Upper lobe of left lung (tissue), 6 donors: ENCODE data around the gene SP9. TPM values are rescaled to one million over a fixed set of nuclear protein-coding genes. Genes with fewer than 3 reads are reported as not detected.

ENCODE experiments used
- ATAC-seq, 2 donors: fragments of 200-7000 bp; cut with Tn5 transposase; one replicate each; pipeline ENCODE4 v1.9.1; 2022; ENCODE audit warnings: mild to moderate bottlenecking in 2 of 2, moderate library complexity in 2 of 2; ENCODE audit not compliant: low FRiP score in 2 of 2
- DNase-seq, 2 donors: peaks; one replicate each; pipeline ENCODE4 v3.0.0-alpha.2; 2019 to 2020
- H3K27ac ChIP-seq, 4 donors: fragments of 200-600 bp; sonication (generic); one replicate each; pipeline ENCODE4 v1.5.1; 2016 to 2019
- H3K27me3 ChIP-seq, 4 donors: fragments of 200-600 bp; sonication (generic); one replicate each; pipeline ENCODE4 v1.5.1; 2017 to 2019
- H3K36me3 ChIP-seq, 4 donors: fragments of 200-600 bp; sonication (generic); one replicate each; pipeline ENCODE4 v1.5.1; 2016 to 2019
- H3K4me1 ChIP-seq, 4 donors: fragments of 200-600 bp; sonication (generic); one replicate each; pipeline ENCODE4 v1.5.1; 2018 to 2019
- H3K4me3 ChIP-seq, 4 donors: fragments of 200-600 bp; sonication (generic); one replicate each; pipeline ENCODE4 v1.5.1; 2017 to 2019; ENCODE audit warnings: mild to moderate bottlenecking in 2 of 4, moderate library complexity in 1 of 4
- H3K9me3 ChIP-seq, 4 donors: fragments of 200-600 bp; sonication (generic); one replicate each; pipeline ENCODE4 v1.5.1; 2018 to 2019
- EP300 ChIP-seq, 4 donors: sonication (generic); formaldehyde crosslinking; IDR thresholded peaks; one replicate each; pipeline ENCODE4 v1.5.1; 2017; ENCODE audit warnings: antibody characterized with exemption in 4 of 4, control low read depth in 2 of 4
- POLR2A ChIP-seq, 4 donors: fragments of 450-650 bp; IDR thresholded peaks; one replicate each; pipeline ENCODE4 v1.5.1; 2016 to 2017; ENCODE audit warnings: antibody characterized with exemption in 4 of 4, mild to moderate bottlenecking in 2 of 4
- POLR2AphosphoS5 ChIP-seq, 2 donors: sonication (generic); formaldehyde crosslinking; IDR thresholded peaks; one replicate each; pipeline ENCODE4 v1.5.1; 2017; ENCODE audit warnings: antibody characterized with exemption in 2 of 2
- WGBS, 2 donors: methylation state at CpG; one replicate each; pipeline ENCODE4 v1.1.5; 2017 to 2018; 5-methylcytosine and 5-hydroxymethylcytosine counted together
- total RNA-seq, 6 donors: library from RNA; depleted of rRNA in 4 of 6; stranded (reverse); fragments of >200 nt in 4 of 6; gene quantifications; one replicate each; pipeline versions ENCODE4 v1.1.0 to v1.2.1, GENCODE V29; 2016 to 2021
- TF ChIP-seq, protein P1 (sequence below), 6 experiments: fragments of 450-650 bp in 4 of 6; fragments of 200-600 bp in 2 of 6; sonication (generic) in 2 of 6; IDR thresholded peaks; one replicate each; pipeline ENCODE4 v1.5.1; 2016 to 2019; ENCODE audit warnings: antibody characterized with exemption in 6 of 6
- donor health status: DM: no; HTN: no; CAD: no; lungs with moderate emphysema.
- donor health status: DM: no; HTN: yes; CAD: no; lungs with severe emphysema.

Gene SP9
- total RNA-seq, 6 donors from 2014 or later, result not detected

DNA sequence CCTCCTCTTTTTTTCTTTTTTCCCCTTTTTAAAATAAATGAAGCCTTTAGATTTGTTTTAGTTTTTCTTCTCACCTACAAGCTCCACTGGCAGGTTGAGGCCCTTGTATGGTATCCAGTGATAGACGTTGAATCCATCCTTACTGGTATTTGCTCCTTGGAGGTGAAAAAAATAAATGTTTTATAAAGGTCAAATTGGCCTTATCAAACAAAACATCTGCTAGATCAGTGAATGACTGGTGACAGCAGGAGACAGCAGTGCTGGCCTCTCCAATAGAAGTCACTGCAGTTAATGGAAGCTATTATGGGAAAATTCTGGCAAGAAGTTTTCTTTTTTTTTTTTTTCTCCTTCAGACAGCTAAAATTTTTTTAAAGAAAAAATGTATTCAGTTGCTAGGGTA lies 12.6 kb upstream of the SP9 start:
- ATAC-seq (no peak), DNase-seq (no peak)
- Histone ChIP-seq H3K9me3 (no peaks in the 10 kb centered on the region), H3K4me3 (no peak overlapping the region), H3K27ac (no peak overlapping the region), H3K4me1 (peaks cover 13 to 15% (median 14%) of the 10 kb centered on the region in 4 donors), H3K27me3 (peaks cover 0 to 18% (median 11%) of the 10 kb centered on the region in 4 donors), H3K36me3 (no peaks in the 10 kb centered on the region)
- 64 to 75% methylated on average over 1 of the region's 1 CpG for WGBS, 2 donors
- TF ChIP-seq, protein P1, sequence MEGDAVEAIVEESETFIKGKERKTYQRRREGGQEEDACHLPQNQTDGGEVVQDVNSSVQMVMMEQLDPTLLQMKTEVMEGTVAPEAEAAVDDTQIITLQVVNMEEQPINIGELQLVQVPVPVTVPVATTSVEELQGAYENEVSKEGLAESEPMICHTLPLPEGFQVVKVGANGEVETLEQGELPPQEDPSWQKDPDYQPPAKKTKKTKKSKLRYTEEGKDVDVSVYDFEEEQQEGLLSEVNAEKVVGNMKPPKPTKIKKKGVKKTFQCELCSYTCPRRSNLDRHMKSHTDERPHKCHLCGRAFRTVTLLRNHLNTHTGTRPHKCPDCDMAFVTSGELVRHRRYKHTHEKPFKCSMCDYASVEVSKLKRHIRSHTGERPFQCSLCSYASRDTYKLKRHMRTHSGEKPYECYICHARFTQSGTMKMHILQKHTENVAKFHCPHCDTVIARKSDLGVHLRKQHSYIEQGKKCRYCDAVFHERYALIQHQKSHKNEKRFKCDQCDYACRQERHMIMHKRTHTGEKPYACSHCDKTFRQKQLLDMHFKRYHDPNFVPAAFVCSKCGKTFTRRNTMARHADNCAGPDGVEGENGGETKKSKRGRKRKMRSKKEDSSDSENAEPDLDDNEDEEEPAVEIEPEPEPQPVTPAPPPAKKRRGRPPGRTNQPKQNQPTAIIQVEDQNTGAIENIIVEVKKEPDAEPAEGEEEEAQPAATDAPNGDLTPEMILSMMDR (IDR thresholded peaks at IDR 0.05), result no peak
- no peak for TF ChIP-seq POLR2A (IDR thresholded peaks at IDR 0.05)
- TF ChIP-seq POLR2AphosphoS5 (IDR thresholded peaks at IDR 0.05), result no peak
- no peak for TF ChIP-seq EP300 (IDR thresholded peaks at IDR 0.05)

DNA sequence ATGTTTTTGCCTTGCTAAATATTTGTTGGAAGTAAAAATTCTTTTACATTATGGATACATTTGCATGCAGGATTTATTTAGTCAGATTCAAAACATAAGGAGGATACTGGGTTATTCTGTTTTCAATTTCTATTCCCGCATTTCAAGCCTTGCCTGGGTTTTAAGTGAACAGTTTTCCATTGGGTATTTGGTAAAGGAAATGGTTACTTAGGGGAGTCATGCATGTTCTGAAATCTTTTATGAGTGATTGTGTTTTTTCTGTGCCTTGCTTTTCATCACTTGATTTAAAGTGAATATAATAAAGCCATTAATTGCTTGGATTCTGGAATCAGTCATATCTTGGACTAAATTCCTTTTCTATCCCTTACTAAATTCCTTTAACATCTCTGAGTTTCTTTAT lies 12.0 kb upstream of the SP9 start:
- 80 to 97% methylated on average over 1 of the region's 1 CpG for WGBS, 2 donors

DNA sequence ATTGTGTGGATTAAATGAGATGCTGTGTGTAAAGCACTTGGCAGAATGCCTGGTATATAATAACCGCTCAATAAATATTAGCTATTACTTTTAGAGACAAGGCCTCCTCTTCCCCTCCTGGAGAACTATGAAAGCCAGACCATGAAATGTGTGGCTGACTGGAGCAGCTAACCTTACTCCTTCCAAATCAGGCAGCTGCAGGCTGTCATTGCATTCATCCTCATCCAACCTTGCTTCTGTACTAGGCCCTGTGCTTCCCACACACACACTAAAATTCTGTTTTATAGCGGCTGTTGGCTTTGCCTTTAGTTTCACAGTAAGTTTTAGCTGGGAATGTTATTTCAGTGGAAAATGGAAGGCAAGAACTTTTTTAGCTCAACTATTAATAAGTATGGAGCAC lies 10.2 kb upstream of the SP9 start:
- TF ChIP-seq, protein P1 (IDR thresholded peaks at IDR 0.05), result no peak
- TF ChIP-seq POLR2AphosphoS5 (IDR thresholded peaks at IDR 0.05), result no peak
- no peak for TF ChIP-seq EP300 (IDR thresholded peaks at IDR 0.05)
- no peak for TF ChIP-seq POLR2A (IDR thresholded peaks at IDR 0.05)
- Histone ChIP-seq H3K9me3 (no peaks in the 10 kb centered on the region), H3K27ac (no peak overlapping the region), H3K4me1 (peaks cover 17 to 33% (median 28%) of the 10 kb centered on the region in 4 donors), H3K36me3 (no peaks in the 10 kb centered on the region), H3K4me3 (no peak overlapping the region), H3K27me3 (peaks cover 0 to 42% (median 31%) of the 10 kb centered on the region in 4 donors)
- DNase-seq, result no peak
- no peak for ATAC-seq
- 67 to 71% methylated on average over 2 of the region's 2 CpGs for WGBS, 2 donors

More for the DNA sequence above, 12.0 kb upstream of the SP9 start:
- no peak for ATAC-seq
- Histone ChIP-seq H3K27ac (no peak overlapping the region), H3K4me3 (no peak overlapping the region), H3K36me3 (no peaks in the 10 kb centered on the region), H3K27me3 (peaks cover 0 to 24% (median 17%) of the 10 kb centered on the region in 4 donors), H3K4me1 (peaks cover 15 to 21% (median 17%) of the 10 kb centered on the region in 4 donors), H3K9me3 (no peaks in the 10 kb centered on the region)
- TF ChIP-seq POLR2A (IDR thresholded peaks at IDR 0.05), result no peak
- TF ChIP-seq, protein P1 (IDR thresholded peaks at IDR 0.05), result no peak
- no peak for TF ChIP-seq EP300 (IDR thresholded peaks at IDR 0.05)
- TF ChIP-seq POLR2AphosphoS5 (IDR thresholded peaks at IDR 0.05), result no peak
- no peak for DNase-seq

DNA sequence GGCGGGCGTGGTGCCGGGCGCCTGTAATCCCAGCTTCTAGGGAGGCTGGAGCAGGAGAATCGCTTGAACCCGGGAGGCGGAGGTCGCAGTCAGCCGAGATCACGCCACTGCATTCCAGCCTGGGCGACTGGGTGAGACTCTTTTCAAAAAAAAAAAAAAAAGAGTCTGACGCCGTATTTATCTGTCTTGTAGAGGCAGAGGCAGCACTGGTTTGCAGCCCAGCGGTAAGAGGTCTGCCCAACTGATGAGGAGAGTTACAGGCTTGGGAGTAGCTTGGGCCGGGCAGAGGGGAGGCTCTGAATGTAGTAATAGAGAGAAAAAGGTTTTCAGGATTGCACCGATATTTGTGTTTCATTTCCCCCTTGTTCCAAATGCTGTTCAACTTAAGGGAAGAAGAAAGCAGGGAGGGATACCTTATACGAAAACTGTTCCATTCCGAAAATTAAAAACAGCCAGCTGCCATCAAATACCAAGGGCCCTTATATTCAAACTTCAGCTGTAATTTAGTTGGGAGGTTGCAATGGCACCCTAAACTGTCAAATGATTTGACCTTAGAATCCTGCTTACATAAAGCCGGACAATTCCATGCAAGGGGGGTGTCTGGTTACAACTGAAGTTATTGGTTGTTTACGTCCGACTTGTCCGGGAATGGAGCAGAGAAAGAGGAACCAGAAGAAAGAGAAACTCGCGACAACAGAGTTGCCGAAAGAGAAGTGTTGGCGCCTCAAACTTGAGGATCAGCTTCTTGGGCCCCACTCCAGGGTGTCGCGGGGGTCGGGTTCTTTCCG lies 9.2 kb upstream of the SP9 start:
- H3K36me3 ChIP-seq, result no peaks in the 10 kb centered on the region
- 57% methylated on average over 29 to 30 of the region's 30 CpGs for WGBS, 2 donors
- H3K27ac ChIP-seq, result no peak overlapping the region
- peaks cover 17 to 33% (median 28%) of the 10 kb centered on the region in 4 donors for H3K4me1 ChIP-seq
- ATAC-seq (peak in 1 of 2 donors; percentile 55), DNase-seq (no peak)
- H3K27me3 ChIP-seq, result peaks cover 0 to 51% (median 35%) of the 10 kb centered on the region in 4 donors
- H3K9me3 ChIP-seq, result no peaks in the 10 kb centered on the region
- TF ChIP-seq POLR2A (IDR thresholded peaks at IDR 0.05) (no peak), POLR2AphosphoS5 (IDR thresholded peaks at IDR 0.05) (no peak), EP300 (IDR thresholded peaks at IDR 0.05) (no peak)
- TF ChIP-seq, protein P1 (IDR thresholded peaks at IDR 0.05), result no peak
- H3K4me3 ChIP-seq, result peak overlapping the region in 3 of 4 donors; percentile 32 to 50 (median 43)
